ENCODE results near the gene TSPAN5. TPM values are rescaled to one million over a fixed set of nuclear protein-coding genes. Genes with fewer than 3 reads are reported as not detected.

Gene TSPAN5
- total RNA-seq, 4 donors from 2014 or later: 14.5 to 33.4 (median 17.0) TPM

GRCh38 chr4:98625399-98625798 lies 33.0 kb downstream of the TSPAN5 start:
- TF ChIP-seq EP300 (IDR thresholded peaks at IDR 0.05): no peak
- TF ChIP-seq POLR2A (IDR thresholded peaks at IDR 0.05): no peak
- TF ChIP-seq POLR2AphosphoS5 (IDR thresholded peaks at IDR 0.05): no peak
- no peak for TF ChIP-seq CTCF (IDR thresholded peaks at IDR 0.05)
- 63% methylated on average over 4 of the region's 4 CpGs for WGBS
- Histone ChIP-seq H3K27ac (no peak overlapping the region), H3K4me3 (no peak overlapping the region), H3K36me3 (no peaks in the 10 kb centered on the region), H3K9me3 (no peaks in the 10 kb centered on the region), H3K27me3 (no peaks in the 10 kb centered on the region), H3K4me1 (peaks cover 6% of the 10 kb centered on the region)
- DNase-seq (ENCODE audit: low spot score in 2 of 2): no peak

GRCh38 chr4:98624642-98625041 lies 33.8 kb downstream of the TSPAN5 start:
- Histone ChIP-seq H3K27me3 (no peaks in the 10 kb centered on the region), H3K27ac (no peak overlapping the region), H3K36me3 (no peaks in the 10 kb centered on the region), H3K9me3 (no peaks in the 10 kb centered on the region), H3K4me1 (peaks cover 6% of the 10 kb centered on the region), H3K4me3 (no peak overlapping the region)
- no peak for DNase-seq (ENCODE audit: low spot score in 2 of 2)
- WGBS: 96% methylated on average over 4 of the region's 4 CpGs
- TF ChIP-seq POLR2A (IDR thresholded peaks at IDR 0.05) (no peak), EP300 (IDR thresholded peaks at IDR 0.05) (no peak), POLR2AphosphoS5 (IDR thresholded peaks at IDR 0.05) (no peak), CTCF (IDR thresholded peaks at IDR 0.05) (no peak)

GRCh38 chr4:98624144-98624543 lies 34.3 kb downstream of the TSPAN5 start:
- Histone ChIP-seq H3K27me3 (no peaks in the 10 kb centered on the region), H3K4me1 (peaks cover 6% of the 10 kb centered on the region)
- WGBS: 86% methylated on average over 2 of the region's 2 CpGs

GRCh38 chr4:98623126-98623802 lies 35.1 kb downstream of the TSPAN5 start:
- 65% methylated on average over 3 of the region's 3 CpGs for WGBS
- no peak for DNase-seq (ENCODE audit: low spot score in 2 of 2)
- Histone ChIP-seq H3K27me3 (no peaks in the 10 kb centered on the region), H3K4me1 (peaks cover 6% of the 10 kb centered on the region), H3K36me3 (no peaks in the 10 kb centered on the region), H3K4me3 (no peak overlapping the region), H3K27ac (no peak overlapping the region), H3K9me3 (no peaks in the 10 kb centered on the region)
- TF ChIP-seq EP300 (IDR thresholded peaks at IDR 0.05) (no peak), POLR2AphosphoS5 (IDR thresholded peaks at IDR 0.05) (no peak), POLR2A (IDR thresholded peaks at IDR 0.05) (no peak), CTCF (IDR thresholded peaks at IDR 0.05) (no peak)

More at GRCh38 chr4:98624144-98624543, 34.3 kb downstream of the TSPAN5 start:
- no peak for TF ChIP-seq POLR2AphosphoS5 (IDR thresholded peaks at IDR 0.05)
- TF ChIP-seq EP300 (IDR thresholded peaks at IDR 0.05): no peak
- TF ChIP-seq CTCF (IDR thresholded peaks at IDR 0.05): no peak
- no peak for TF ChIP-seq POLR2A (IDR thresholded peaks at IDR 0.05)
- no peak for DNase-seq (ENCODE audit: low spot score in 2 of 2)
- Histone ChIP-seq H3K9me3 (no peaks in the 10 kb centered on the region), H3K4me3 (no peak overlapping the region), H3K36me3 (no peaks in the 10 kb centered on the region), H3K27ac (no peak overlapping the region)

GRCh38 chr4:98620087-98620784 lies 38.2 kb downstream of the TSPAN5 start:
- no peak for DNase-seq (ENCODE audit: low spot score in 2 of 2)
- Histone ChIP-seq H3K27me3 (no peaks in the 10 kb centered on the region), H3K27ac (no peak overlapping the region), H3K4me1 (no peaks in the 10 kb centered on the region), H3K4me3 (no peak overlapping the region), H3K36me3 (no peaks in the 10 kb centered on the region), H3K9me3 (no peaks in the 10 kb centered on the region)
- 92% methylated on average over 9 of the region's 9 CpGs for WGBS
- no peak for TF ChIP-seq POLR2AphosphoS5 (IDR thresholded peaks at IDR 0.05)

Data from suprapubic skin (tissue), 4 donors.